CD14-positive monocyte (primary cell): ENCODE measurements around the gene AOPEP. TPM values are rescaled to one million over a fixed set of nuclear protein-coding genes. Genes with fewer than 3 reads are reported as not detected.
A peak's percentile ranks its signal among the peaks of the same experiment; 100 is the strongest.

Experiments used
- DNase-seq, 3 donors: peaks; one replicate each; pipeline ENCODE4 v3.0.0-alpha.2; 2011 to 2022
- H2AFZ ChIP-seq: 2 replicates; pipeline ENCODE4 v1.6.0; 2012; ENCODE audit warnings: mild to moderate bottlenecking, low read depth, low read length, inconsistent platforms; ENCODE audit not compliant: insufficient read depth, poor library complexity, severe bottlenecking
- H3K27ac ChIP-seq, 2 donors: 1 replicate in 1 of 2; 2 replicates in 1 of 2; pipeline ENCODE4 v1.5.1; 2012 to 2013; ENCODE audit warnings: low read length in 2 of 2, control low read depth in 1 of 2, inconsistent platforms in 1 of 2, low read depth in 1 of 2, mild to moderate bottlenecking in 1 of 2
- H3K27me3 ChIP-seq, 2 donors: one replicate each; pipeline versions ENCODE4 v1.6.0 to v1.6.1; 2011 to 2013; ENCODE audit warnings: low read length in 2 of 2; ENCODE audit not compliant: control insufficient read depth in 2 of 2, insufficient read depth in 2 of 2
- H3K36me3 ChIP-seq, 2 donors: replicated peaks in 1 of 2; 1 replicate in 1 of 2; 2 replicates in 1 of 2; pipeline versions ENCODE4 v1.5.1 to v1.6.1; 2012 to 2013; ENCODE audit warnings: low read length in 2 of 2, control low read depth in 1 of 2, inconsistent platforms in 1 of 2, mild to moderate bottlenecking in 1 of 2; ENCODE audit not compliant: insufficient read depth in 2 of 2, control insufficient read depth in 1 of 2
- H3K4me1 ChIP-seq, 2 donors: 1 replicate in 1 of 2; 2 replicates in 1 of 2; pipeline versions ENCODE4 v1.5.1 to v1.6.1; 2012 to 2013; ENCODE audit warnings: low read length in 2 of 2, control low read depth in 1 of 2, inconsistent platforms in 1 of 2, mild to moderate bottlenecking in 1 of 2, moderate library complexity in 1 of 2; ENCODE audit not compliant: insufficient read depth in 2 of 2, control insufficient read depth in 1 of 2
- H3K4me2 ChIP-seq: replicated peaks from 2 replicates; pipeline ENCODE3; 2012; ENCODE audit warnings: low read length, moderate library complexity, mild to moderate bottlenecking; ENCODE audit not compliant: poor library complexity, severe bottlenecking; ENCODE audit errors: extremely low read depth
- H3K4me3 ChIP-seq, 3 experiments: fragments of 200-600 bp in 1 of 3; sonication (generic) in 1 of 3; replicated peaks in 1 of 3; 1 replicate in 2 of 3; 2 replicates in 1 of 3; pipeline ENCODE4 v1.5.1; 2011 to 2013; ENCODE audit warnings: low read length in 3 of 3, mild to moderate bottlenecking in 3 of 3, control low read depth in 2 of 3, low read depth in 2 of 3, inconsistent platforms in 1 of 3, moderate library complexity in 1 of 3
- H3K79me2 ChIP-seq: 2 replicates; pipeline ENCODE4 v1.6.0; 2012; ENCODE audit warnings: mild to moderate bottlenecking, control low read depth, inconsistent platforms, low read length, moderate library complexity; ENCODE audit not compliant: insufficient read depth
- H3K9ac ChIP-seq: 2 replicates; pipeline ENCODE4 v1.6.0; 2017; ENCODE audit warnings: low read length, mild to moderate bottlenecking; ENCODE audit not compliant: insufficient read depth, poor library complexity, severe bottlenecking
- H3K9me3 ChIP-seq, 2 donors: replicated peaks in 1 of 2; 1 replicate in 1 of 2; 2 replicates in 1 of 2; pipeline versions ENCODE4 v1.5.1 to v1.6.1; 2012 to 2013; ENCODE audit warnings: low read length in 2 of 2, control low read depth in 1 of 2; ENCODE audit not compliant: control insufficient read depth in 1 of 2, insufficient read depth in 1 of 2
- H4K20me1 ChIP-seq: 2 replicates; pipeline ENCODE4 v1.6.0; 2012; ENCODE audit warnings: mild to moderate bottlenecking, low read length, control low read depth, moderate library complexity; ENCODE audit not compliant: insufficient read depth
- H3K27ac Mint-ChIP-seq, 7 donors: one replicate each; pipeline ENCODE4 v1.8.0; 2020; ENCODE audit warnings: mild to moderate bottlenecking in 7 of 7, mixed read lengths in 7 of 7, moderate library complexity in 6 of 7, inconsistent platforms in 2 of 7
- H3K27me3 Mint-ChIP-seq, 3 donors: one replicate each; pipeline ENCODE4 v1.8.0; 2021 to 2022; ENCODE audit warnings: low read depth in 3 of 3, mild to moderate bottlenecking in 3 of 3, mixed read lengths in 3 of 3, moderate library complexity in 3 of 3, inconsistent platforms in 1 of 3
- H3K36me3 Mint-ChIP-seq, 2 donors: one replicate each; pipeline ENCODE4 v1.8.0; 2020; ENCODE audit warnings: mixed read lengths in 2 of 2, inconsistent platforms in 1 of 2, mild to moderate bottlenecking in 1 of 2
- H3K4me1 Mint-ChIP-seq: one replicate; pipeline ENCODE4 v1.8.0; 2020; ENCODE audit warnings: mild to moderate bottlenecking, mixed read lengths
- H3K4me3 Mint-ChIP-seq, 2 donors: one replicate each; pipeline ENCODE4 v1.8.0; 2020; ENCODE audit warnings: mild to moderate bottlenecking in 2 of 2, mixed read lengths in 2 of 2, moderate library complexity in 1 of 2
- H3K9me3 Mint-ChIP-seq, 7 donors: one replicate each; pipeline ENCODE4 v1.8.0; 2020 to 2022; ENCODE audit warnings: mixed read lengths in 7 of 7, mild to moderate bottlenecking in 6 of 7, moderate library complexity in 6 of 7, inconsistent platforms in 2 of 7
- CTCF ChIP-seq: fragments of 200-600 bp; IDR thresholded peaks from one replicate; pipeline ENCODE4 v1.8.0; 2022; ENCODE audit warnings: antibody characterized with exemption, mild to moderate bottlenecking
- WGBS: methylation state at CpG from one replicate; pipeline ENCODE4 v1.1.5; 2013; ENCODE audit warnings: missing lambda C conversion rate; ENCODE audit not compliant: insufficient coverage; 5-methylcytosine and 5-hydroxymethylcytosine counted together
- intact Hi-C, 2 donors: fragments of 100-400 bp; cut with micrococcal nuclease; formaldehyde crosslinking; loops; one replicate each; pipeline versions ENCODE4 v1.15.0 to v1.15.1; 2023
- polyA plus RNA-seq, 3 donors: library from polyadenylated mRNA; depleted of rRNA in 1 of 3; unstranded in 2 of 3; stranded (reverse) in 1 of 3; fragments of 300-500 nt in 2 of 3; fragments of >200 nt in 1 of 3; fragmentation: Illumina TruSeq in 2 of 3; gene quantifications; 1 replicate in 2 of 3; 2 replicates in 1 of 3; pipeline ENCODE4 v1.2.3, GENCODE V29; 2012 to 2021

AOPEP gene
- polyA plus RNA-seq, 3 donors, result 3.0 to 4.1 (median 3.1) TPM

DNA sequence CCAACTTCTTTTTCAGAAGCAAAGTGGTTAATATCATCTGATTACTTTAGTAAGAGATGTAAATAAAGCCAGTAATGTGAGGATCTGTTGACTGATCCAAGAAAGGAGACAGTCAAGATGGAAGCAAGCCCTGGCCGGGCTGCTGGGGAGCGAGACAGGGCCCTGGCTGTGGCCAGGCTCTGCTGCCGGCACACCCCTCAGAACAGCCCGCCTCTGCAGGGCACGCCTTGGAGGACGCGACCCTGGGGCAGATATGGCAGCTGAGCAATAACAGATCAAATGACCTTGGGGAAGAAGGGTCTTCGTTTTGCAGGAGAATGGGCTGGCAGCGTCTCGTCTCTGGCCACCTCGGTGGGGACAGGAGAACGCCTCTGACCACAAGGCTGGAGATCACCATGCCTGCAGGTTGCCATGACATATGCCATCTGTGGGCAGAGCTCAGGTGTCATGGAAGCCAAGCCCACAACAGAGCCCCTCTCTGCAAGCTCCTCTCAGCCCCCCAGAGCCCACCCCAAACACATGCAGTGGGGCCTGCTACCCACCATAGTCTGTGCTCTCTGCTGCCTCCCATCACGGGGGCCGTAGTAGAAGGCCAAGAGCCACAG lies 384.5 kb downstream of the AOPEP start:
- Histone ChIP-seq H3K4me1 (no peaks in the 10 kb centered on the region), H3K27ac (no peak overlapping the region), H3K79me2 (no peaks in the 10 kb centered on the region), H2AFZ (no peak overlapping the region), H3K9me3 (no peaks in the 10 kb centered on the region), H3K4me3 (no peak overlapping the region), H3K9ac (no peak overlapping the region), H3K4me2 (no peak overlapping the region), H3K36me3 (peaks cover 0 to 9% of the 10 kb centered on the region in 2 donors), H4K20me1 (no peaks in the 10 kb centered on the region), H3K27me3 (no peaks in the 10 kb centered on the region)
- Mint-ChIP-seq H3K27me3 (no peaks in the 10 kb centered on the region), H3K27ac (peak overlapping the region in 1 of 7 donors; percentile 38), H3K36me3 (peaks cover 13 to 20% of the 10 kb centered on the region in 2 donors), H3K4me3 (no peak overlapping the region), H3K4me1 (no peaks in the 10 kb centered on the region), H3K9me3 (no peaks in the 10 kb centered on the region)
- 91% methylated on average over 14 of the region's 14 CpGs for WGBS
- intact Hi-C loops, result no loop called here
- no peak for TF ChIP-seq CTCF
- DNase-seq, result no peak

- H3K4me2 ChIP-seq, result no peak overlapping the region
- 94% methylated on average over 11 of the region's 11 CpGs for WGBS
- peaks cover 0 to 6% of the 10 kb centered on the region in 2 donors for H3K36me3 ChIP-seq
- no peaks in the 10 kb centered on the region for H4K20me1 ChIP-seq
- Mint-ChIP-seq H3K9me3 (no peaks in the 10 kb centered on the region), H3K27me3 (no peaks in the 10 kb centered on the region), H3K4me1 (no peaks in the 10 kb centered on the region), H3K36me3 (peaks cover 13 to 14% of the 10 kb centered on the region in 2 donors), H3K4me3 (no peak overlapping the region), H3K27ac (peak overlapping the region in 2 of 7 donors; percentile 2 to 59)
- no peak for DNase-seq
- intact Hi-C loops, result no loop called here
- no peaks in the 10 kb centered on the region for H3K4me1 ChIP-seq
- no peaks in the 10 kb centered on the region for H3K27me3 ChIP-seq
- H3K4me3 ChIP-seq, result no peak overlapping the region
- H3K27ac ChIP-seq, result no peak overlapping the region
- no peak overlapping the region for H3K9ac ChIP-seq
- TF ChIP-seq CTCF, result no peak
- no peak overlapping the region for H2AFZ ChIP-seq
- no peaks in the 10 kb centered on the region for H3K9me3 ChIP-seq
- no peaks in the 10 kb centered on the region for H3K79me2 ChIP-seq
Observed at GRCh38 chr9:95111716-95112115, 385.2 kb downstream of the AOPEP start.
